HepG2 (cell line): Measurements from ENCODE around the gene IRAK3.

ENCODE experiments used
- KDM4B ChIP-seq: sonication (generic); formaldehyde crosslinking; IDR thresholded peaks from 2 replicates; pipeline ENCODE4 v1.4.0; 2020; ENCODE audit warnings: missing genetic modification reagents
- NR2F1 ChIP-seq, 2 experiments: fragments of 450-650 bp in 1 of 2; formaldehyde crosslinking in 1 of 2; IDR thresholded peaks; 2 replicates each; pipeline versions ENCODE4 v1.5.0 to v1.6.1; 2016 to 2020; ENCODE audit warnings: mild to moderate bottlenecking in 1 of 2, missing compliant biosample characterization in 1 of 2, missing genetic modification reagents in 1 of 2, moderate library complexity in 1 of 2
- RELA ChIP-seq: sonication (generic); formaldehyde crosslinking; IDR thresholded peaks from 2 replicates; pipeline ENCODE4 v1.4.0; 2020; ENCODE audit warnings: missing genetic modification reagents
- REXO4 ChIP-seq: sonication (generic); formaldehyde crosslinking; IDR thresholded peaks from 2 replicates; pipeline ENCODE4 v1.8.0; 2022; ENCODE audit warnings: missing genetic modification reagents, mild to moderate bottlenecking, borderline replicate concordance
- ZMYM4 ChIP-seq: sonication (generic); formaldehyde crosslinking; IDR thresholded peaks from 2 replicates; pipeline ENCODE4 v1.8.1; 2023; ENCODE audit warnings: mild to moderate bottlenecking, missing genetic modification reagents
- ZNF510 ChIP-seq: sonication (generic); formaldehyde crosslinking; IDR thresholded peaks from 2 replicates; pipeline ENCODE4 v1.4.0; 2020; ENCODE audit warnings: low read depth, mild to moderate bottlenecking, missing genetic modification reagents
- ZNF556 ChIP-seq: sonication (generic); formaldehyde crosslinking; IDR thresholded peaks from 2 replicates; pipeline ENCODE4 v1.4.0; 2020; ENCODE audit warnings: mild to moderate bottlenecking, missing genetic modification reagents, borderline replicate concordance
- ZNF737 ChIP-seq: sonication (generic); formaldehyde crosslinking; IDR thresholded peaks from 2 replicates; pipeline ENCODE4 v1.5.0; 2020; ENCODE audit warnings: missing genetic modification reagents, mild to moderate bottlenecking, borderline replicate concordance
- TF ChIP-seq, protein P1 (sequence below): sonication (generic); formaldehyde crosslinking; IDR thresholded peaks from 2 replicates; pipeline ENCODE4 v1.5.0; 2020; ENCODE audit warnings: missing genetic modification reagents
- TF ChIP-seq, protein P2 (sequence below): sonication (generic); formaldehyde crosslinking; IDR thresholded peaks from 2 replicates; pipeline ENCODE4 v1.5.0; 2020; ENCODE audit warnings: mild to moderate bottlenecking, missing genetic modification reagents, moderate library complexity
- TF ChIP-seq, protein P3 (sequence below): sonication (generic); formaldehyde crosslinking; IDR thresholded peaks from 2 replicates; pipeline ENCODE4 v1.4.0; 2020; ENCODE audit warnings: missing genetic modification reagents, mild to moderate bottlenecking, borderline replicate concordance
- TF ChIP-seq, protein P4 (sequence below): sonication (generic); formaldehyde crosslinking; IDR thresholded peaks from 2 replicates; pipeline ENCODE4 v1.4.0; 2020; ENCODE audit warnings: missing genetic modification reagents

DNA sequence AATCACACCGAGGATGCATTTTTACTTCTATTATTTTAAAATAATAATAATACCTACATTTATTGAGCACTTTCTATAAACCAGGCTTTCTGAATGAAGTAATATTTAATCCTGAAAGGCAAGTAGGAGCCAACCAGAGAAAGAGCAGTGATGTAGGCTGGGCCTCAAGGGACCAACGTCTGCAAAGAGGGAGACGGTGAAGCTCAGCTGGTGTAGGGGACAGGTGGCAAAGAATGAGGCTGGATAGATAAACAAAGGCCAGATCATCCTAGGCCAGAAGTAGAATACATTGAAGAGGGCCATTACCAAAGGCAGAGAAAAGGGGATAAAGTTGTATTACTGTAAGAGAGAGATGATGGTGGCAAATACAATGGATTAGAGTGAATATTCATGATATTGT, 18.4 kb upstream of the IRAK3 start:
- no peak for TF ChIP-seq REXO4 (CRISPR knock-in tag)
- TF ChIP-seq, protein P1, sequence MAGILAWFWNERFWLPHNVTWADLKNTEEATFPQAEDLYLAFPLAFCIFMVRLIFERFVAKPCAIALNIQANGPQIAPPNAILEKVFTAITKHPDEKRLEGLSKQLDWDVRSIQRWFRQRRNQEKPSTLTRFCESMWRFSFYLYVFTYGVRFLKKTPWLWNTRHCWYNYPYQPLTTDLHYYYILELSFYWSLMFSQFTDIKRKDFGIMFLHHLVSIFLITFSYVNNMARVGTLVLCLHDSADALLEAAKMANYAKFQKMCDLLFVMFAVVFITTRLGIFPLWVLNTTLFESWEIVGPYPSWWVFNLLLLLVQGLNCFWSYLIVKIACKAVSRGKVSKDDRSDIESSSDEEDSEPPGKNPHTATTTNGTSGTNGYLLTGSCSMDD (CRISPR knock-in tag) = no peak
- TF ChIP-seq KDM4B (CRISPR knock-in tag) = no peak
- TF ChIP-seq ZMYM4 (CRISPR knock-in tag) = no peak
- TF ChIP-seq, protein P2, sequence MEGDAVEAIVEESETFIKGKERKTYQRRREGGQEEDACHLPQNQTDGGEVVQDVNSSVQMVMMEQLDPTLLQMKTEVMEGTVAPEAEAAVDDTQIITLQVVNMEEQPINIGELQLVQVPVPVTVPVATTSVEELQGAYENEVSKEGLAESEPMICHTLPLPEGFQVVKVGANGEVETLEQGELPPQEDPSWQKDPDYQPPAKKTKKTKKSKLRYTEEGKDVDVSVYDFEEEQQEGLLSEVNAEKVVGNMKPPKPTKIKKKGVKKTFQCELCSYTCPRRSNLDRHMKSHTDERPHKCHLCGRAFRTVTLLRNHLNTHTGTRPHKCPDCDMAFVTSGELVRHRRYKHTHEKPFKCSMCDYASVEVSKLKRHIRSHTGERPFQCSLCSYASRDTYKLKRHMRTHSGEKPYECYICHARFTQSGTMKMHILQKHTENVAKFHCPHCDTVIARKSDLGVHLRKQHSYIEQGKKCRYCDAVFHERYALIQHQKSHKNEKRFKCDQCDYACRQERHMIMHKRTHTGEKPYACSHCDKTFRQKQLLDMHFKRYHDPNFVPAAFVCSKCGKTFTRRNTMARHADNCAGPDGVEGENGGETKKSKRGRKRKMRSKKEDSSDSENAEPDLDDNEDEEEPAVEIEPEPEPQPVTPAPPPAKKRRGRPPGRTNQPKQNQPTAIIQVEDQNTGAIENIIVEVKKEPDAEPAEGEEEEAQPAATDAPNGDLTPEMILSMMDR (CRISPR knock-in tag) = no peak
- no peak for TF ChIP-seq ZNF737 (CRISPR knock-in tag)
- TF ChIP-seq ZNF510 (CRISPR knock-in tag) = no peak
- no peak for TF ChIP-seq NR2F1 (CRISPR knock-in tag; IDR thresholded peaks at IDR 0.05)
- TF ChIP-seq, protein P3, sequence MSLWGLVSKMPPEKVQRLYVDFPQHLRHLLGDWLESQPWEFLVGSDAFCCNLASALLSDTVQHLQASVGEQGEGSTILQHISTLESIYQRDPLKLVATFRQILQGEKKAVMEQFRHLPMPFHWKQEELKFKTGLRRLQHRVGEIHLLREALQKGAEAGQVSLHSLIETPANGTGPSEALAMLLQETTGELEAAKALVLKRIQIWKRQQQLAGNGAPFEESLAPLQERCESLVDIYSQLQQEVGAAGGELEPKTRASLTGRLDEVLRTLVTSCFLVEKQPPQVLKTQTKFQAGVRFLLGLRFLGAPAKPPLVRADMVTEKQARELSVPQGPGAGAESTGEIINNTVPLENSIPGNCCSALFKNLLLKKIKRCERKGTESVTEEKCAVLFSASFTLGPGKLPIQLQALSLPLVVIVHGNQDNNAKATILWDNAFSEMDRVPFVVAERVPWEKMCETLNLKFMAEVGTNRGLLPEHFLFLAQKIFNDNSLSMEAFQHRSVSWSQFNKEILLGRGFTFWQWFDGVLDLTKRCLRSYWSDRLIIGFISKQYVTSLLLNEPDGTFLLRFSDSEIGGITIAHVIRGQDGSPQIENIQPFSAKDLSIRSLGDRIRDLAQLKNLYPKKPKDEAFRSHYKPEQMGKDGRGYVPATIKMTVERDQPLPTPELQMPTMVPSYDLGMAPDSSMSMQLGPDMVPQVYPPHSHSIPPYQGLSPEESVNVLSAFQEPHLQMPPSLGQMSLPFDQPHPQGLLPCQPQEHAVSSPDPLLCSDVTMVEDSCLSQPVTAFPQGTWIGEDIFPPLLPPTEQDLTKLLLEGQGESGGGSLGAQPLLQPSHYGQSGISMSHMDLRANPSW (CRISPR knock-in tag) = no peak
- TF ChIP-seq ZNF556 (CRISPR knock-in tag) = no peak
- no peak for TF ChIP-seq RELA (CRISPR knock-in tag)
- TF ChIP-seq, protein P4, sequence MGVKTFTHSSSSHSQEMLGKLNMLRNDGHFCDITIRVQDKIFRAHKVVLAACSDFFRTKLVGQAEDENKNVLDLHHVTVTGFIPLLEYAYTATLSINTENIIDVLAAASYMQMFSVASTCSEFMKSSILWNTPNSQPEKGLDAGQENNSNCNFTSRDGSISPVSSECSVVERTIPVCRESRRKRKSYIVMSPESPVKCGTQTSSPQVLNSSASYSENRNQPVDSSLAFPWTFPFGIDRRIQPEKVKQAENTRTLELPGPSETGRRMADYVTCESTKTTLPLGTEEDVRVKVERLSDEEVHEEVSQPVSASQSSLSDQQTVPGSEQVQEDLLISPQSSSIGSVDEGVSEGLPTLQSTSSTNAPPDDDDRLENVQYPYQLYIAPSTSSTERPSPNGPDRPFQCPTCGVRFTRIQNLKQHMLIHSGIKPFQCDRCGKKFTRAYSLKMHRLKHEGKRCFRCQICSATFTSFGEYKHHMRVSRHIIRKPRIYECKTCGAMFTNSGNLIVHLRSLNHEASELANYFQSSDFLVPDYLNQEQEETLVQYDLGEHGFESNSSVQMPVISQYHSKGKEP (CRISPR knock-in tag) = no peak
